ENCODE data around the gene ABCC2.

GRCh38 chr10:99850021-99850766, 67.8 kb downstream of the ABCC2 start:
- no peak for TF ChIP-seq EZH2 (IDR thresholded peaks at IDR 0.05; ENCODE audit: borderline replicate concordance, insufficient read depth, low read length, poor library complexity, severe bottlenecking)
- TF ChIP-seq, protein P1, sequence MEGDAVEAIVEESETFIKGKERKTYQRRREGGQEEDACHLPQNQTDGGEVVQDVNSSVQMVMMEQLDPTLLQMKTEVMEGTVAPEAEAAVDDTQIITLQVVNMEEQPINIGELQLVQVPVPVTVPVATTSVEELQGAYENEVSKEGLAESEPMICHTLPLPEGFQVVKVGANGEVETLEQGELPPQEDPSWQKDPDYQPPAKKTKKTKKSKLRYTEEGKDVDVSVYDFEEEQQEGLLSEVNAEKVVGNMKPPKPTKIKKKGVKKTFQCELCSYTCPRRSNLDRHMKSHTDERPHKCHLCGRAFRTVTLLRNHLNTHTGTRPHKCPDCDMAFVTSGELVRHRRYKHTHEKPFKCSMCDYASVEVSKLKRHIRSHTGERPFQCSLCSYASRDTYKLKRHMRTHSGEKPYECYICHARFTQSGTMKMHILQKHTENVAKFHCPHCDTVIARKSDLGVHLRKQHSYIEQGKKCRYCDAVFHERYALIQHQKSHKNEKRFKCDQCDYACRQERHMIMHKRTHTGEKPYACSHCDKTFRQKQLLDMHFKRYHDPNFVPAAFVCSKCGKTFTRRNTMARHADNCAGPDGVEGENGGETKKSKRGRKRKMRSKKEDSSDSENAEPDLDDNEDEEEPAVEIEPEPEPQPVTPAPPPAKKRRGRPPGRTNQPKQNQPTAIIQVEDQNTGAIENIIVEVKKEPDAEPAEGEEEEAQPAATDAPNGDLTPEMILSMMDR (IDR thresholded peaks at IDR 0.05; ENCODE audit: poor library complexity, severe bottlenecking), result no peak
- TF ChIP-seq, protein P2, sequence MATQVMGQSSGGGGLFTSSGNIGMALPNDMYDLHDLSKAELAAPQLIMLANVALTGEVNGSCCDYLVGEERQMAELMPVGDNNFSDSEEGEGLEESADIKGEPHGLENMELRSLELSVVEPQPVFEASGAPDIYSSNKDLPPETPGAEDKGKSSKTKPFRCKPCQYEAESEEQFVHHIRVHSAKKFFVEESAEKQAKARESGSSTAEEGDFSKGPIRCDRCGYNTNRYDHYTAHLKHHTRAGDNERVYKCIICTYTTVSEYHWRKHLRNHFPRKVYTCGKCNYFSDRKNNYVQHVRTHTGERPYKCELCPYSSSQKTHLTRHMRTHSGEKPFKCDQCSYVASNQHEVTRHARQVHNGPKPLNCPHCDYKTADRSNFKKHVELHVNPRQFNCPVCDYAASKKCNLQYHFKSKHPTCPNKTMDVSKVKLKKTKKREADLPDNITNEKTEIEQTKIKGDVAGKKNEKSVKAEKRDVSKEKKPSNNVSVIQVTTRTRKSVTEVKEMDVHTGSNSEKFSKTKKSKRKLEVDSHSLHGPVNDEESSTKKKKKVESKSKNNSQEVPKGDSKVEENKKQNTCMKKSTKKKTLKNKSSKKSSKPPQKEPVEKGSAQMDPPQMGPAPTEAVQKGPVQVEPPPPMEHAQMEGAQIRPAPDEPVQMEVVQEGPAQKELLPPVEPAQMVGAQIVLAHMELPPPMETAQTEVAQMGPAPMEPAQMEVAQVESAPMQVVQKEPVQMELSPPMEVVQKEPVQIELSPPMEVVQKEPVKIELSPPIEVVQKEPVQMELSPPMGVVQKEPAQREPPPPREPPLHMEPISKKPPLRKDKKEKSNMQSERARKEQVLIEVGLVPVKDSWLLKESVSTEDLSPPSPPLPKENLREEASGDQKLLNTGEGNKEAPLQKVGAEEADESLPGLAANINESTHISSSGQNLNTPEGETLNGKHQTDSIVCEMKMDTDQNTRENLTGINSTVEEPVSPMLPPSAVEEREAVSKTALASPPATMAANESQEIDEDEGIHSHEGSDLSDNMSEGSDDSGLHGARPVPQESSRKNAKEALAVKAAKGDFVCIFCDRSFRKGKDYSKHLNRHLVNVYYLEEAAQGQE (IDR thresholded peaks at IDR 0.05; ENCODE audit: borderline replicate concordance), result no peak
- no peak for TF ChIP-seq EP300 (conservative IDR thresholded peaks at IDR 0.05; ENCODE audit: poor library complexity, severe bottlenecking)
